Measurements from ENCODE around the gene SERPINA4.

- TF ChIP-seq CTCF (IDR thresholded peaks at IDR 0.05): no peak
- no peak for TF ChIP-seq POLR2A (IDR thresholded peaks at IDR 0.05)
Measured at GRCh38 chr14:94578712-94579111, 17.5 kb downstream of the SERPINA4 start.

Measured in transverse colon (tissue), 3 donors.